Loucy (cell line): ENCODE data around the gene GRIA2.

ENCODE experiments used
- CTCF ChIP-seq: fragments of 200-600 bp; sonication (generic); conservative IDR thresholded peaks from 2 replicates; pipeline ENCODE4 v1.5.1; 2014; ENCODE audit warnings: mild to moderate bottlenecking, antibody characterized with exemption, low read length
- EZH2phosphoT487 ChIP-seq: fragments of 200-600 bp; IDR thresholded peaks from 2 replicates; pipeline ENCODE4 v1.6.1; 2018; ENCODE audit warnings: antibody characterized with exemption, mild to moderate bottlenecking, moderate library complexity, borderline replicate concordance

- TF ChIP-seq CTCF, result no peak
- TF ChIP-seq EZH2phosphoT487, result no peak
Measured at GRCh38 chr4:157287445-157287844, 66.9 kb downstream of the GRIA2 start.
